ENCODE measurements around the gene ENKUR.
"Not testable (repeated sequence)": the region's sequence is repeated elsewhere in the genome, so short reads cannot be mapped to it uniquely, and the experiment has no call there.

The ENKUR gene

DNA sequence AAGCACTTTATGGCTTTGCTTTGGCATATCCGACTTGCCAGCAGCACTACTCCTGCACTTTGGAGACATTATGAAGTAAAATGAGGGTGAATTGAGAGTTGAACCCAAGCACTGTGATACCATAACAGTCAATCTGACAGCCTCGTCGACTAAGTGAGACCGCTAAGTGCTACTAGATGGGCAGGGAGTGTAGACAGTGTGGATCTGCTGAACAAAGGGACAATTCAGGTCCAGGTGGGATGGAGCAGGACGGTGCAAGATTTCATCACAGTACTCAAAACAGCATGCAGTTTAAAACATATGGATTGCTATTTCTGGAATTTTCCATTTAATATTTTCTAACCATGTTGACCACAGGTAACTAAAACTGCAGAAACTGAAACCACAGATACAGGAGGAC is 42.8 kb downstream of the ENKUR start:
- no peak for DNase-seq (ENCODE audit: low read depth)

DNA sequence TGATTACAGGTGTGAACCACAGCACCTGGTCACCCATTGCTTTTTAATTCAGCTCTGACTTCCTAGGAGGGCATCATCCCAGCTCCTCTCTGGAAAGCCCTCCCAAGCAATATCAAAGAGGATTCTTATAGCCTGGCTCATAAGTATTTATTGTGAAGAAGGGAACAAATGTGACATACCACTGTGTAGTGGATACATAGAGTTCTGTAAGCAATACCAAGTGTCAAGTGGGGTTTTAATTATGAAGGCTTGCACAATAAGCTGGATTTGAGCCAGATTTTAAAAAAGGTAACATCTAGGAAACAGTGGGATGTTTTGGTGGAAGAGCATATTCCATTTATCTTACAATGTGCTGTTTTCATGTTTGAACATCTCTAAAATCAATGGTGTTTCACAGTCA is 44.6 kb downstream of the ENKUR start:
- DNase-seq (ENCODE audit: low read depth): no peak

DNA sequence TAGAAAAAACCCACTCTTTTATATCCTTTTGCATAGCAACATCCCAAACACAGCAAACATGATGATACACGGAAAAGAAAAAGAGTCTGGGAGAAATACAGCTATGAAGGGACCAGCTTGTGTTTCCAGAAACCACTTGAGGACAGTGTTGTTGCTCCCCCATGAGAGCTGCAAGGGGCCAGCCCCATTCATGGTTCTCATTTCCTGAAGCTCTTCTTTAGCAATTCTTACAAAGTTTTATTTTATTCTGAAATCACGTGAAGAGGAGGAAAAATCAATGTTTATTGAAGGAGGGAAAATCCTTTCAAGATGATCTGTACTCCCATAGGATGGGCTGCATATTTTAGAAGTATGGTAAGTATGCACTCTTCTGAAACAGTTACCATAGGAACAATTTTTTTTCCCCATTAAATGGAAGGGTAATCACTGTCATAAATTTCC is 46.1 kb downstream of the ENKUR start:
- no peak for DNase-seq (ENCODE audit: low read depth)

DNA sequence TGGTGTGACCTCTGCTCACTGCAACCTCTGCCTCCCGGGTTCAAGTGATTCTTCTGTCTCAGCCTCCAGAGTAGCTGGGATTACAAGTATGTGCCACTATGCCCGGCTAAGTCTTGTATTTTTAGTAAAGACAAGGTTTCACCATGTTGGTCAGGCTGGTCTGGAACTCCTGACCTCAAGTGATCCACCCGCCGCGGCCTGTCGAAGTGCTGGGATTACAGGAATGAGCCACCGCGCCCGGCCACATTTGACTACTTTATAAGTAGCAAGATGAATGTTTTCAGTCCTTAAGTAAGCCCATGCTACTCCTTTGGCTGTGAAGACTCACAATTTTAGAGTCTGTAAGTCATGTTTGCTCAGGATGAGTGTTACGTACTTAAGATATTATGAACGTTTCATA is 47.0 kb downstream of the ENKUR start:
- not testable (repeated sequence) for DNase-seq (ENCODE audit: low read depth)

DNA sequence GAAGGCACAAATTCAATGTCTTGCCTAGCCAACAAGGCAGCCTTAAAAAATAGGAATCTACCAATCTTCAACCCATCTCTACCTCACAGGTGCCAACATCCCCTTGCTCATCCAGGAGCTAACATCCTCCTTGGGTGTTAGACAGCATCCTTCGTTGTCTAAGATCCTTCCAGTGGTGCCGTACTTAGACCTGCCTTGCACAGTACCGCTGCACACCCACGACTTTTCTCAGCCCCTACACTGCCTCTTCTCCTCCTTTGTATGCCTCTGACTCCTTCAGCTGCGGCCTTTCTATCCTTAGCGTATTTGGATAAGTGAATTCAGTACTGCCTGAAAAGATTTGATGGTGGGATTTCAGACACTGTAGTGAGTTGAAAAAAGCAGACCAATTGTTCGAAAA is 47.6 kb downstream of the ENKUR start:
- no peak for DNase-seq (ENCODE audit: low read depth)

DNA sequence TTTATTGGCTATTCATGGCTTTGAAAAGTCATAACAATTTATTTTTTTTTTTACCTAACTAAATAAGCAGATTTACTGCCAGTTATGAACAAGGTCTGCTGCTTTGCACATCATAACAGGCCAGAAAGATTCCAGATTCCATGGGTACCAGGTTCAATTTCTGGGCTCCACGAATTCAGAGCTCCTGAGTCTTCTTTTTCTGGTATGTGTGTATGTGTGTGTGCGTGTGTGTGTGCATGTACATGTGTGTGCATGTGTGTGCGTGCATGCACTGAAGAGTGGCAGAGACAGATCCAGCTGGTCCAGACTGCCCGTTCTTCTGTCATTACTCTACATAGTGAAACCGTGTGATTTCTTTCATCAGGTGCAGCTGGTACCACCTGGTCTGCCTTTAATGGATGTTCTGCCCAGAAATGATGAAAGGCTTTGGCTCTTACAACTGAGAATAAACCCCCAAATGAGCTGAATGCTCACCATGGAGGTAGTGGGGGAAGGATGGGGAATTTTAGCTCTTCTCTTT is 48.9 kb downstream of the ENKUR start:
- DNase-seq (ENCODE audit: low read depth): no peak

DNA sequence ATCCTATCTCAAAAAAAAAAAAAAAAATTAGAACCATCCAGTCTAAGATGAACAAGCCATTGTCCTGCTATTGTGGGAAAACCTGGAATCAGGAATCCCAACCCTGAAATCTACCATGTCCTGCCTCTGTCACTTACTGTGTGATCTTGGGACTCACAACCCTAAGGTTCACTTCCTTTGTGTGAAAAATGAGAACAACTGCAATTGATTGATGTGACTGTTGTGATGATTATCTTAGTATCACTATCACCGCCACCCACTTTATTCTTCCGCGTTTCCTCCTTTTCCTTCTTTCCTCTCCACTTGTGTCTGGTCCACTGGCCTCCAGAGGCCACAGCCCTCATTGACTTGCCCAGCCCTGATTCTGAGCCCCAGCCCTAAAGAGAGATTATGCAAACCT is 50.9 kb downstream of the ENKUR start:
- no peak for DNase-seq (ENCODE audit: low read depth)

DNA sequence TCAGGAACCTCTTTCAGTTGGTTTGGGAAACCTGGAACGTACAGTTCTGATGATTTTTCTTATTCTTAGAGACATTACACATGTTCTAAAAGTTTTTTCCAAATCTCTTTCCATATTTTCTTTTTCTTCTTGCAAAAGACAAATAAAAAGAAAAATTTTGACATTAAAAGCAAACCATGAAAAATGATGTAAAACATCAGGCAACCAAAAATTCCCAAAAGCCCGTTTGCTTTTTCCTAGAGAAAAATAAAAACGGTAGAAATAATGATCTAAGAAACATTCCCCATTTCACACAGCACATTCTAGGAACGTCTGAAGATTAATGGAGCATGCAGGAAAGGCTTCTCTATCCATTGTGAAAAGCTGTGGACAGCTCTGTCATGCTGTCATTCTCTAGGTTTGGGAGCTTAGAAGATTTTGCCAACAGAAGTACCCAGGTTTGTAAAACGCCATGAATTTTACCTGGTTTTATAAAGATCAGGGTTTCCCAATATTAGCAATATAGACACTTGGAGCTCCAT is 52.4 kb downstream of the ENKUR start:
- DNase-seq (ENCODE audit: low read depth): no peak

DNA sequence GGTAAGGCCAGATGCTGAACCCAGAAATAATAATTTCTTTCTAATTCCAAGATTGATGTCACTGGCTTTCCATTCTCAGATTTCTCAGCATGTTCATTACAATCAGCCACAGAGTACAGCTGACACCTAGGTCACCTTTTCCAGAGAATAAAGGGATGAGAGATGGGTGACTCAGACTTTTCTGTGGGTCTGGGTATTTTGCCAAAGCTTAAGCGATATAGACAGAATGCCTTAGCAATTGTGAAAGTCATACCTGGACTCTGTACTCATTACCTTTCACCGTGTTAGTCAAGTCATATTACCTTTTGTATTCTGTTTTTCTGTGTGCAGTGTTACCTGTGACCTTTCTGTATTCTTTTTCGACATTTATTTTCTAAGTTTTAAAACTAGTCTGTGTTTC is 53.0 kb downstream of the ENKUR start:
- no peak for DNase-seq (ENCODE audit: low read depth)

DNA sequence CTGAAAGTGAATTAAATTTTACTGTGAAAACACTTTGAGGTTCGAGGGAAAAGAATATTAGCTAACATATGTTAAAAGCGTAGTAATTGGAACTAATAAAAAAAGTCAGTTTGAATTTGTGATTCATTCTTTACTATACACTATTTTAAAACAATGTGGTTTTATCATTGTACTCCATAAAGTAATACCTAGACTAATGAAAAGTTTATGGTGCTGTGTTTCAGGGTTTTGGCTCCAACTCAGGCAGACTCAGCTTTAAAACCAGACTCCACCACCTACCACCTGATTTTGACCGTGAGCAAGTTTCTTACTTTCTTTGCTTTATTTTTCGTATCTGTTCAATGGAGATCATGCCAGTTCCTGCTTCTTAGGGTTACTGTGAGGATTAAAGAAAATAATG is 54.4 kb downstream of the ENKUR start:
- no peak for DNase-seq (ENCODE audit: low read depth)

DNA sequence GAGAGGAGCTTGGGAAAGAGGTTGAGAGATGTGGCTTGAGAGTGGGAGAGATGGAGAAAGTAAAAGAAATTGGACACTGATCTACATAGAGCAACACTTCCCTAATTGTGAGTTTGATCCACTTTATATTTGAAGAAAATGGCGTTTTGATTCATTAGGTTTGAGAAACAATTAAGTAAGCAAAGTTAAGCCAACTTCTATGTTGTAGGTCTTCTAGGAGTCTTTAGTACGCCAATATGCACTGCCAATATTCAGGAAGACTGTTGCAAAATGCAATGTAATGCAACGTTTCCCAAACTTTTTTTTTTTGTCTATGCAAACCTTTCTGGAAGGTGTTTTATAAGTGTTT is 56.6 kb downstream of the ENKUR start:
- DNase-seq (ENCODE audit: low read depth): no peak

DNA sequence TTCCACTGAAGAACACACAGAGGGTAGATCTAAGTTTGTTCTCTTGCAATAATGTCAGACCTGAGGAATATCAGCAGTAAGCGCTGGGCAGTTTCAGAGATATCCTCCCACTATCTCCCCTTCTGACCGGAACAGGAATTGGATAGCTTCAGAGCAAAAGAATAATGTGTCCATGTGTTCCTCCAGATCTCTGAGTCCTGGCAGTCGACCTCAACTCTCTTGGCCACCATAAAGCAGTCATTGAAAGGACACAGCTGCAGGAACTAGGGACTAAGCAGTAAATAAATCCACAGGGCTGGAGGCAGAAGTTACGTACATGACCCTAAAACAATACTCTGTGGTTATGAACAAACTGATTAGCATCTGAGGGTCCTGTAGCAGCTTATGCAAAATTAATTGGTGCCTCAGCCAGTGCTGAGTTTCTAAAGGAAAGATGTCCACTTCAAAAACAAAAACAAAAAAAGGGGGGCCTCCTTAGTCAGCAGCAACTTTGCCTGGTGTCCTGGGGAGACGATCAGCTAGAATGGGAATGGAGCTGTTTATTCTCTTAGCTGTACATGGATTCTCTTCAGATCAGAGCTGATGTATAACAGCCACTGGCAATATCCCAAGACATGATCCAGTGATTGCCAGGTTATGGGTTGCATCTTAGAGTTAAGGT is 57.1 kb downstream of the ENKUR start:
- DNase-seq (ENCODE audit: low read depth): no peak

DNA sequence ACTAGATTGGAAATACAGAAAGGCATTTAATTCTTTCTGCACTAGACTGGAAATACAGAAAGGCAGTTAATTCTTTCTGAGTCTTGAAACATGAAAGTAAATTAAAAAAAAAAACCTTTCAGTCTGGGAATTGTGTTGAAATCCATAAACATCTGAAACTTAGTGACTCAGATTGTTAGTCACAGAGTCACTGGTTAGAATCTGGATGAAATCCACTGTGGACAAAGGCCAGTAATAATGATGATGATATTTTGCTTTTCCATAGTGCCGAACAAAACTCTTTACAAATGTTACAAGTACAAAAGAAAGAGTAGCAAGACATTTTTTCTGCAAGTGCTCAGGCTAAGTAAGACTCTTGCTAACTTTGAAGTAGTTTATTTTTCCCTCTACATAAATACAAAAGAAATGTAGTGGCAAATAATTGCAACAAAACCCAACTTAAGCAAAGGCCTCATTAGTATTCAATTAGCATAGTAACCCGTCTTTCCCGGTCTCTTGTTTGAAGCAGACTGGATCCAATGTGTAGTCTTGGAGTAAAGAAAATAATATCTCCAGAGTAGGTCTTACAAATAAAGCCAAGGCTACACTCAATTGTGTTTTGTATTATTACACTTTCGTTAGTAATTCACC is 57.8 kb downstream of the ENKUR start:
- no peak for DNase-seq (ENCODE audit: low read depth)

DNA sequence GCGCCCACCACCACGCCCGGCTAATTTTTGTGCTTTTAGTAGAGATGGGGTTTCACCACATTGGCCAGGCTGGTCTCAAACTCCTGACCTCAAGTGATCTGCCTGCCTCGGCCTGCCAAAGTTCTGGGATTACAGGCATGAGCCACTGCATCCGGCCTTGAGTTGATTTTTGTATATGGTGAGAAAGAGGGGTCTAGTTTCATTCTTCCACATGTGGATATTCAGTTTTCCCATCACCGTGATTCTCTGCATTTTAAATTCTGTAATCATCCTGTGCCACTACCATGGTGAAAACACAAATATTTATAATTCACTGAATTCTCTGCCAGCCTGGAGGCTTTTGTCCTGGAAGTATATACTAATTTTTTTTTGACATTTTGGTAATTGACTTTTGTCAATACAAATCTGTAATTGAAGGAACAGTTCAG is 58.3 kb downstream of the ENKUR start:
- not testable (repeated sequence) for DNase-seq (ENCODE audit: low read depth)

DNA sequence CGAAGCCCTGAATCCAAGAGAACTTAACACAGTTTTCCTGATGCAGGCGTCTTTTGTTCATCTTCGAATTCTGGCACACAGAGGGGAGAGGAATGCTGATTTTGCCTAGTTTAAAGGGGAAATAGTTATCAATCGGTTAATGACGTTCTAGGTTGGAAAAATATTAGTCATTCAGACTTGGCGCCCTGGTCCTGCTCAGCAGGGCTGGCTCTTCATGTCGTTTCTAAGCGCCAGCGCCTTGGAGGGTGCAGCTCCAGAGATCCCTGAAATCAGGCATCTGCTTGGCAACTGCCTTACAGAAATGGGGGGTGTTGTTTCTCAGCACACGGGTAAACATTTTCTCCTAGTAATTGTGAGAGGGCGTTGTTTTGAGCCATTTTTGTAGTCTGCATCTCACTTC is 62.3 kb downstream of the ENKUR start:
- DNase-seq (ENCODE audit: low read depth): no peak

DNA sequence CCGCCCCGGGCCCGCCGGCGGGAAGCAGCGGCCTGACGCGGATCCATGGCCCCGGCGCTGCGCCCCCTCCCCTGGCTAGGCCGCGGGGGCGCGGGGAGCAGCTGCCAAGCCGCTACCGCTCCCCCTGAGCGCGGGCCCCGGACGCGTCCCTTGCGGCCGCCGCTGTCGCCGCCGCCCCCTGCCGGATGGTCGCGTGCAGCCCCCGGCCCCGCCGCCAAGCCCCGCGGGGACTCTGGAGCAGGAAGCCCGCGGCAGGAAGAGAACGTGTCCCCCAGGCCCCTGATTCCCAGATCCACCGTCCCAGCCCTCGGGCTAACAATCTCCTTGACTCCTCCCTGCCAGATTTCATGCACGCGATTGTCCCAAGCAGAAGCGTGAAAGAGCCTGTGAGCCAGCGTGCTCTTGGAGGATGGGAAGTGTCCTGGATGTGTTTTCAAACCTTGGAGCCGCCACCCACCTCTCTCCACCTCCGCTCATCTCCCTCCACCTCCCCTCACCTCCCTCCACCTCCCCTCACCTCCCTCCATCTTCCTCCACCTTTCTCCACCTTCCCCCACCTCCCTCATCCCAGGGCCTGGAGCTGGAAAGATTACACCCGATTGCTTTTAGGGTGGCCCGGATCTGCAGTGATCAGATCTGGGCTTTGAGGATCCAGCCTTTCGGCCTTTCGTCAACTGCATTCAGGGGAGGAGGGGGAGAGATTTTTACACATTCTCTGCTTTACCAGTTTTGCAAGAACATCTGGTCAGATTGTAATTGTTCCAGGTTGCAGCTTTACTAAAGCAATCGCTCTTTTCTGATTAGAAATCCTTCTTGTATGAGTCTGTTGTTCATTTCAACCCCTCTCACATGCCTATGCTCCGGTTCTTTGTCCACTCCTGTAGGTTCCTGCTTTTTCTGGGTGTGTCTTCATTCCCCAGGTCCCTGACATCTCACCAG is 63.0 kb downstream of the ENKUR start:
- no peak for DNase-seq (ENCODE audit: low read depth)

DNA sequence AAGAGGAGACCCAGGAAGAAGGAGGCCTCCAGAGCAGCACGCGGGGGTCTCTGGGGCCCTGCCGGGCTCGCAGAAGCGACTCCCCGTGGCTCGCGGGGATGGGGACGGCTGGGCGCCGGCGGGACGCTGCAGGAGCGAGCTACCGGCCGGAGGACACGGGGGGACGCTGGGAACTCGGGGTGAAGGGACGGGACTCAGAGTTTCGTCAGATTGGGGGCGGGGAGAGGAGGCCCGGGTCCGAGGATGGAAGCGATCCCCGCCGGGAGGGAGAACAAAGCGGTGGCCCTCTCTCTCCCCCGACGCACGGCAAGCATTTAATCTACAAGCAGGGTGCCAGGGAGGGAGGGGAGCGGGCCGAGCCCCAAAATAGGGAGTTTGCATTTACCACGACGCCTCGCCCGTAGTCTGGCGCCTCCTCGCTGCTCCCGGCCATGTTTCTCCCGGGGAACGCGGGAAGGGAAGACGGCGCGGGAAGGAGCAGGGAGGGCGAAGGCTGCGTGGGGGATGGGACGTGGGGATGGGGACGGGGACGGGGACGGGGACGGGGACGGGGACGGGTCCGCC is 63.7 kb downstream of the ENKUR start, which contains the start of gene PRTFDC1:
PRTFDC1 (minus strand) TSS at position 464 of the 564 bp plus-strand sequence; CDS start at position 433, 31 bp downstream.
- DNase-seq (ENCODE audit: low read depth): no peak

DNA sequence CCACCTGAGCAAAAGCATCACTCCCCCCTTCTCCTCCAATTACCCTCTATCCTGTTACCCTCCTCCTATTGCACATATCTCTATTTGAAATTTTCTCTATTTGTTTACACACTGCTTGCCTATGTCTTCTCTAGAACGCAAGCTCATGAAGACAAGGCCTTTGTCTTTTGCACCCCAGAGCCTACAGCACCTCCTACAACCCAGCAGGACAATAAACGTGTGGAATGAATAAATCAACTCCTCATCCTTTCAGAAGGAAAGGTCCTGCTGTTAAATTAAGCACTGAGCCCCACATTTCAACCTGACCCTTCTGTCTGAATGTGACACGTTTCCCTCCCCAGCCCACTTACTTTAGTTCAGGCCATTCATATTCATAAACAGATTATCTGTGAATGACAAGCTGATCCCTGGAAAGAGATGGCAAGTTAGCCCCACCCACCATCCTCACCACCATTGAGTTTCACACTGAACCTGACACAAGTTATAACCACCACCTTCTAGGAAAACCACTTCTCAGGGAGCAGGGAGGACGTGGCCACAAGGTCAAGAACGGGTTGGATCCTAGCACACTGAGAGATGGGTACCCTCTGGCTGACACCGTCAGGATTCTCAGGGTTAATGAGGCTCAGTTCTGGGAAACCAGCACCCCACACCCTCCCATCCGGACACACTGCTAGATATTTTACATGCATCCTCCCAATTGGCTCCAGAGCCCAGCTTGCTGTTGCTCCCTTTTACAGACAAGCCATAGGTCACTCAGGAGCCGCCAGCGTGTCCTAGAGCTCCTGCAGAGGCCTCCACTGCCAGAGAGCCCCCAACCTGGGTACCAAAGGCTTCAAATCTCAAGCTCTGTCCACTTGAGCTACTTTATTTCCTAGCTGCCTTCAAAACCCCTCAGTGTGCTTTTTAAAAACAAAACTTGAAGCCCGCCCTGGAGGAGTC is 64.5 kb downstream of the ENKUR start:
- no peak for DNase-seq (ENCODE audit: low read depth)

DNA sequence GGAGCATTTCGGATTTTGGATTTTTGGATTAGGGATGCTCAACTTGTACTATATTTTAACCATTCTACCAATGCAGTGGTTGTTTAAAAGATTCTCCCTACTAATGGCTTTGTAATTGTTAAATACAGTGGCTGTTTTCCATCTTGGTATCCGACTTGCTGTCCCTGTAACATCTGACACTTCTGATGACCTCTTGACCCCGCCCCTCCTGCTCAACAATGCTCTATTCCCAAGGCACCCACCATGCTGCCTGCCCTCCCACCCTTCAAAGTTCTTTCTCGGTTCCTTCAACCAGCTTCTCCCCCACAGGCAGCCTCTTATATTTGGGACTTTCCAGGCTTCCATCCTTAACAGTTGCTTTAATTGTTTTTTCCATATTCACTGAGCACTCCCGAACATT is 65.5 kb downstream of the ENKUR start:
- no peak for DNase-seq (ENCODE audit: low read depth)

DNA sequence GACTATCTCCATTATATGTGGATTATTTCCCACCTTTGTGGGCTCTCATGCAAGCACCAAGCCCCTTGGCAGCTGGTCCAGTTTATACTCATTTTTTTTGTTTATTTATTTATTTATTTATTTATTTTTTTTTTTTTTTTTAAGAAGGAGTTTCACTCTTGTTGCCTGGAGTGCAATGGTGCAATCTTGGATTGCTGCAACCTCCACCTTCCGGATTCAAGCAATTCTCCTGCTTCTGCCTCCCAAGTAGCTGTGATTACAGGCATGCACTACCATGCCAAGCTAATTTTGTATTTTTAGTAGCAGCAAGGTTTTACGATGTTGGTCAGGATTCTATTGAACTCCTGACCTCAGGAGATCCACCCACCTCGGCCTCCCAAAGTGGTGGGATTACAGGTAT is 66.3 kb downstream of the ENKUR start:
- no peak for DNase-seq (ENCODE audit: low read depth)

Data from stimulated activated CD8-positive, alpha-beta memory T cell treated with anti-CD3 and anti-CD28 coated beads, Interleukin-15, amount 100 ng/mL, for 24 hours (primary cell).